Tibial nerve (tissue), 3 donors: ENCODE measurements around the gene ZNF670.

Source experiments
- POLR2A ChIP-seq, 2 donors: fragments of 450-650 bp; IDR thresholded peaks; one replicate each; pipeline ENCODE4 v1.6.1; 2017; ENCODE audit warnings: antibody characterized with exemption in 2 of 2, mild to moderate bottlenecking in 2 of 2, moderate library complexity in 2 of 2
- TF ChIP-seq, protein P1 (sequence below), 5 experiments: fragments of 200-600 bp in 3 of 5; fragments of 450-650 bp in 2 of 5; sonication (generic) in 3 of 5; IDR thresholded peaks; one replicate each; pipeline ENCODE4 v1.5.1; 2016 to 2019; ENCODE audit warnings: antibody characterized with exemption in 5 of 5, mild to moderate bottlenecking in 3 of 5, moderate library complexity in 2 of 5

DNA sequence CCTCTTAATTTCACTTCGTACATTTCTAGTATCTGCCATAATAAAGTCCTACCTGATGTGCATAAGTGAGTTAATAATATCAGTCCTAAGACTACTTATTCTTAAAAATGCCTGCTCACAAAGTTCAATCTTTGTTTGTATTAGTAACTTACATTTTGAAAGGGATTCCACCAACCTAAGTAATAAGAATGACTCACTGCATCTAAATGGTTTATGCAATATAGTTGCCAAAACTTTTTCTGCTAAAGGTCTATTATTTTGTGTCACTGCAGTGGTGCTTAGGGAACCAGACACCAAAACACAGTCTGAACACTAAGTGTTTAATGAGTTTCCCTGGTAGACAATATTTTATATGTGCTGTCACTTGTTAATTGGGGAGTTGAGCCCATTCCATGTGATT, 23.8 kb upstream of the ZNF670 start:
- TF ChIP-seq, protein P1, sequence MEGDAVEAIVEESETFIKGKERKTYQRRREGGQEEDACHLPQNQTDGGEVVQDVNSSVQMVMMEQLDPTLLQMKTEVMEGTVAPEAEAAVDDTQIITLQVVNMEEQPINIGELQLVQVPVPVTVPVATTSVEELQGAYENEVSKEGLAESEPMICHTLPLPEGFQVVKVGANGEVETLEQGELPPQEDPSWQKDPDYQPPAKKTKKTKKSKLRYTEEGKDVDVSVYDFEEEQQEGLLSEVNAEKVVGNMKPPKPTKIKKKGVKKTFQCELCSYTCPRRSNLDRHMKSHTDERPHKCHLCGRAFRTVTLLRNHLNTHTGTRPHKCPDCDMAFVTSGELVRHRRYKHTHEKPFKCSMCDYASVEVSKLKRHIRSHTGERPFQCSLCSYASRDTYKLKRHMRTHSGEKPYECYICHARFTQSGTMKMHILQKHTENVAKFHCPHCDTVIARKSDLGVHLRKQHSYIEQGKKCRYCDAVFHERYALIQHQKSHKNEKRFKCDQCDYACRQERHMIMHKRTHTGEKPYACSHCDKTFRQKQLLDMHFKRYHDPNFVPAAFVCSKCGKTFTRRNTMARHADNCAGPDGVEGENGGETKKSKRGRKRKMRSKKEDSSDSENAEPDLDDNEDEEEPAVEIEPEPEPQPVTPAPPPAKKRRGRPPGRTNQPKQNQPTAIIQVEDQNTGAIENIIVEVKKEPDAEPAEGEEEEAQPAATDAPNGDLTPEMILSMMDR (IDR thresholded peaks at IDR 0.05): no peak
- no peak for TF ChIP-seq POLR2A (IDR thresholded peaks at IDR 0.05)
